IMR-90 (cell line): Measurements from ENCODE around the gene COL5A3. TPM values are rescaled to one million over a fixed set of nuclear protein-coding genes. Genes with fewer than 3 reads are reported as not detected.

ENCODE experiments used
- ATAC-seq: fragments of 200-7000 bp; cut with Tn5 transposase; 2 replicates; pipeline ENCODE4 v1.9.1; 2020; ENCODE audit warnings: low read depth, mild to moderate bottlenecking, moderate library complexity
- BruUV-seq: library from RNA; stranded (reverse); fragments of 400-500 nt; replicated peaks from 2 replicates; lab custom pipeline; 2021; lab: Mats Ljungman, UMichigan
- CTCF ChIA-PET: fragments of 300-600 bp; formaldehyde crosslinking; extraction: SDS; loops from one replicate; lab custom pipeline; 2021; ENCODE audit warnings: antibody characterized with exemption; lab: Yijun Ruan, JAX
- POLR2A ChIA-PET: fragments of 300-600 bp; sonication (Branson Sonifier 250); formaldehyde crosslinking; loops from one replicate; lab custom pipeline; 2022; ENCODE audit warnings: antibody characterized with exemption; ENCODE audit not compliant: unreplicated experiment; lab: Charles Lee
- DNase-seq: peaks from one replicate; pipeline ENCODE4 v3.0.0; 2013
- H2AFZ ChIP-seq: replicated peaks from 2 replicates; pipeline ENCODE3; 2013; ENCODE audit warnings: low read length, mild to moderate bottlenecking; ENCODE audit not compliant: poor library complexity
- H2AK5ac ChIP-seq: 2 replicates; pipeline ENCODE4 v1.6.1; 2013; ENCODE audit warnings: low read depth, low read length, inconsistent platforms
- H2AK9ac ChIP-seq: replicated peaks from 2 replicates; pipeline ENCODE3; 2013; ENCODE audit warnings: mild to moderate bottlenecking, low read depth, low read length, moderate library complexity; ENCODE audit not compliant: poor library complexity
- H2BK120ac ChIP-seq: 2 replicates; pipeline ENCODE4 v1.6.1; 2013; ENCODE audit warnings: low read depth, low read length, inconsistent platforms
- H2BK15ac ChIP-seq: 3 replicates; pipeline ENCODE4 v1.6.1; 2013; ENCODE audit warnings: low read depth, low read length, inconsistent platforms
- H2BK20ac ChIP-seq: 2 replicates; pipeline ENCODE4 v1.6.1; 2013; ENCODE audit warnings: low read depth, mild to moderate bottlenecking, inconsistent platforms, low read length, moderate library complexity
- H2BK5ac ChIP-seq: 2 replicates; pipeline ENCODE4 v1.6.1; 2013; ENCODE audit warnings: mild to moderate bottlenecking, low read depth, low read length, inconsistent platforms; ENCODE audit not compliant: poor library complexity, severe bottlenecking
- H3K14ac ChIP-seq: replicated peaks from 2 replicates; pipeline ENCODE4 v1.6.1; 2013; ENCODE audit warnings: low read depth, low read length, inconsistent platforms
- H3K18ac ChIP-seq: 2 replicates; pipeline ENCODE4 v1.6.1; 2013; ENCODE audit warnings: low read depth, low read length, control low read depth
- H3K23ac ChIP-seq: 2 replicates; pipeline ENCODE4 v1.6.1; 2013; ENCODE audit warnings: low read depth, low read length, inconsistent platforms
- H3K27ac ChIP-seq: 2 replicates; pipeline ENCODE4 v1.5.1; 2013; ENCODE audit warnings: mild to moderate bottlenecking, control low read depth, low read length; ENCODE audit not compliant: insufficient read depth
- H3K27me3 ChIP-seq: 2 replicates; pipeline ENCODE4 v1.6.1; 2013; ENCODE audit warnings: low read length; ENCODE audit not compliant: control insufficient read depth, insufficient read depth
- H3K36me3 ChIP-seq: 2 replicates; pipeline ENCODE4 v1.6.1; 2013; ENCODE audit warnings: low read length, mixed read lengths; ENCODE audit not compliant: control insufficient read depth, insufficient read depth
- H3K4ac ChIP-seq: 2 replicates; pipeline ENCODE4 v1.6.1; 2013; ENCODE audit warnings: low read depth, low read length, inconsistent platforms
- H3K4me1 ChIP-seq: 2 replicates; pipeline ENCODE4 v1.6.1; 2013; ENCODE audit warnings: low read length, mixed read lengths; ENCODE audit not compliant: control insufficient read depth, insufficient read depth
- H3K4me2 ChIP-seq: 2 replicates; pipeline ENCODE4 v1.6.1; 2013; ENCODE audit warnings: low read depth, mild to moderate bottlenecking, control low read depth, low read length, moderate library complexity
- H3K4me3 ChIP-seq: 2 replicates; pipeline ENCODE4 v1.5.1; 2013; ENCODE audit warnings: low read depth, mild to moderate bottlenecking, control low read depth, low read length, moderate library complexity; ENCODE audit not compliant: insufficient read depth
- H3K56ac ChIP-seq: 2 replicates; pipeline ENCODE4 v1.6.1; 2013; ENCODE audit warnings: low read length, inconsistent platforms; ENCODE audit not compliant: insufficient read depth; ENCODE audit errors: extremely low read depth
- H3K79me1 ChIP-seq, 2 experiments: 2 replicates each; pipeline ENCODE4 v1.6.1; 2013; ENCODE audit warnings: low read length in 2 of 2, inconsistent platforms in 1 of 2, low read depth in 1 of 2
- H3K9ac ChIP-seq: 2 replicates; pipeline ENCODE4 v1.6.1; 2013; ENCODE audit warnings: low read depth, low read length, control low read depth
- H3K9me1 ChIP-seq: 2 replicates; pipeline ENCODE4 v1.6.1; 2013; ENCODE audit warnings: low read length, inconsistent platforms; ENCODE audit not compliant: insufficient read depth
- H3K9me3 ChIP-seq: 2 replicates; pipeline ENCODE4 v1.6.1; 2013; ENCODE audit warnings: low read length; ENCODE audit not compliant: control insufficient read depth, insufficient read depth
- H4K20me1 ChIP-seq: 2 replicates; pipeline ENCODE4 v1.6.1; 2013; ENCODE audit warnings: low read length, inconsistent platforms; ENCODE audit not compliant: insufficient read depth
- H4K5ac ChIP-seq: 2 replicates; pipeline ENCODE4 v1.6.1; 2013; ENCODE audit warnings: mild to moderate bottlenecking, low read depth, low read length, control low read depth
- H4K8ac ChIP-seq, 2 experiments: 2 replicates each; pipeline ENCODE4 v1.6.1; 2013; ENCODE audit warnings: low read depth in 2 of 2, low read length in 2 of 2, control low read depth in 1 of 2, inconsistent platforms in 1 of 2
- H4K91ac ChIP-seq: 2 replicates; pipeline ENCODE4 v1.6.1; 2013; ENCODE audit warnings: low read depth, low read length, inconsistent platforms; ENCODE audit not compliant: insufficient read depth
- BHLHE40 ChIP-seq: fragments of 150-350 bp; IDR thresholded peaks from 2 replicates; pipeline ENCODE4 v1.6.1; 2016; ENCODE audit warnings: mild to moderate bottlenecking, low read depth, low read length
- CEBPB ChIP-seq: IDR thresholded peaks from 2 replicates; pipeline ENCODE4 v1.6.1; 2012; ENCODE audit warnings: low read depth, low read length, improper control_type of control experiment
- FOS ChIP-seq: fragments of 150-350 bp; IDR thresholded peaks from 2 replicates; pipeline ENCODE4 v1.6.1; 2016; ENCODE audit warnings: low read depth, low read length
- MAZ ChIP-seq: IDR thresholded peaks from 2 replicates; pipeline ENCODE4 v1.6.1; 2012; ENCODE audit warnings: low read depth, mild to moderate bottlenecking, low read length, improper control_type of control experiment, moderate library complexity, borderline replicate concordance
- MXI1 ChIP-seq: IDR thresholded peaks from 2 replicates; pipeline ENCODE4 v1.6.1; 2012; ENCODE audit warnings: low read depth, mild to moderate bottlenecking, low read length, moderate library complexity, borderline replicate concordance
- POLR2A ChIP-seq: IDR thresholded peaks from 2 replicates; pipeline ENCODE4 v1.6.1; 2012; ENCODE audit warnings: mild to moderate bottlenecking, low read depth, low read length
- RAD21 ChIP-seq: IDR thresholded peaks from 2 replicates; pipeline ENCODE4 v1.6.1; 2012; ENCODE audit warnings: low read length, improper control_type of control experiment
- RFX5 ChIP-seq: IDR thresholded peaks from 2 replicates; pipeline ENCODE4 v1.8.0; 2012; ENCODE audit warnings: low read depth, mild to moderate bottlenecking, low read length, moderate library complexity
- SMC3 ChIP-seq: fragments of 150-350 bp; IDR thresholded peaks from 2 replicates; pipeline ENCODE4 v1.6.1; 2016; ENCODE audit warnings: low read depth, mild to moderate bottlenecking, antibody characterized with exemption, low read length, moderate library complexity
- WGBS, 2 experiments: methylation state at CpG; one replicate each; pipeline versions ENCODE4 v1.1.5 to v1.1.7; 2013; ENCODE audit warnings: missing lambda C conversion rate in 2 of 2; ENCODE audit not compliant: insufficient read length in 1 of 2; ENCODE audit errors: extremely low coverage in 2 of 2; 5-methylcytosine and 5-hydroxymethylcytosine counted together
- dilution Hi-C: fragments of 300-500 bp; cut with HindIII; formaldehyde crosslinking; loops from one replicate; pipeline ENCODE4 v1.14.3; 2018; ENCODE audit warnings: low sequenced_read_pairs; ENCODE audit not compliant: unreplicated experiment
- in situ Hi-C: fragments of 300-500 bp; cut with MboI; formaldehyde crosslinking; loops from 3 replicates; pipeline ENCODE4 v1.14.3; 2019; ENCODE audit warnings: low sequenced_read_pairs, inconsistent platforms, mixed read lengths
- intact Hi-C: fragments of 100-400 bp; cut with micrococcal nuclease; formaldehyde crosslinking; loops from 2 replicates; pipeline ENCODE4 v1.10.0; 2022
- polyA plus RNA-seq, 3 experiments: library from polyadenylated mRNA; depleted of rRNA; stranded (reverse); fragments of >200 nt; gene quantifications; 2 replicates each; pipeline ENCODE4 v1.2.3, GENCODE V29; 2012; ENCODE audit warnings: low replicate concordance in 1 of 3
- total RNA-seq: library from RNA; depleted of rRNA; stranded (reverse); fragments of >200 nt; gene quantifications from 2 replicates; pipeline ENCODE4 v1.2.3, GENCODE V29; 2012
- TF ChIP-seq, protein P1 (sequence below): conservative IDR thresholded peaks from 2 replicates; pipeline ENCODE4 v1.5.1; 2012; ENCODE audit warnings: mild to moderate bottlenecking, low read depth, low read length, improper control_type of control experiment
- TF ChIP-seq, protein P2 (sequence below): fragments of 150-350 bp; IDR thresholded peaks from 2 replicates; pipeline ENCODE4 v1.6.1; 2016; ENCODE audit warnings: low read depth, mild to moderate bottlenecking, low read length, moderate library complexity, borderline replicate concordance
- TF ChIP-seq, protein P3 (sequence below): fragments of 150-350 bp; IDR thresholded peaks from 2 replicates; pipeline ENCODE4 v1.6.1; 2017; ENCODE audit warnings: mild to moderate bottlenecking, antibody characterized with exemption, low read length, low read depth

Gene COL5A3
- total and polyA plus RNA-seq, 2 of the 4 experiments (the other 2 are of a cell fraction): 0.54 to 1.5 TPM

DNA sequence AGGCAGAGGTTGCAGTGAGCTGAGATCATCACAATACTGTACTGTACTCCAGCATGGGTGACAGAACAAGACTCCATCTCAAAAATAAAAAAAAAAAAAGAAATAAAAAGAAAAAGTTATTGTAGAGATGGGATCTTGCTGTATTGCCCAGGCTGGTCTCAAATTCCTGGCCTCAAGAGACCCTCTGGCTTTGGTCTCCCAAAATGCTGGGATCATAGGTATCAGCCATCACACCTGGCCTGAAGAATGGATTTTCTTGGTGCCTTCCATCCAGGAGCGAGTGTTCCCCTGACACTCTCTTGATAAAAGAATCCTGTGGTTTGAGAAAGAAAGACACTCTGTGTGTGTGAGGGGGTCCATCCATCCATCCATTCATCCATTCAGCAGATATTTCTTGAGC lies 78.7 kb downstream of the COL5A3 start:
- WGBS, 2 experiments: no CpG with 5 or more reads among the region's 1 CpG
- Histone ChIP-seq H2BK120ac (no peak overlapping the region), H3K27ac (no peak overlapping the region), H3K4me2 (no peak overlapping the region), H3K79me1 (peaks cover 0 to 2% of the 10 kb centered on the region in 2 experiments; a peak in 1 of 4 replicates), H3K4ac (no peak overlapping the region), H4K20me1 (peaks cover 3% of the 10 kb centered on the region), H3K18ac (no peak overlapping the region), H3K9me3 (no peaks in the 10 kb centered on the region), H3K4me3 (no peak overlapping the region), H3K23ac (no peak overlapping the region), H4K91ac (no peak overlapping the region), H3K27me3 (peaks cover 16% of the 10 kb centered on the region), H2BK15ac (no peak overlapping the region), H4K5ac (no peak overlapping the region), H2BK20ac (no peak overlapping the region), H2BK5ac (no peak overlapping the region), H3K9ac (no peak overlapping the region), H3K4me1 (peaks cover 6% of the 10 kb centered on the region; the same call in 1 of the 2 replicates), H3K9me1 (0 out of 2 replicates have a peak, but pooled peaks cover 3% of the 10 kb centered on the region), H2AFZ (no peak overlapping the region), H3K14ac (no peak overlapping the region), H4K8ac (no peak overlapping the region), H2AK5ac (no peak overlapping the region), H3K56ac (no peak overlapping the region), H3K36me3 (no peaks in the 10 kb centered on the region), H2AK9ac (no peak overlapping the region)
- intact Hi-C loops (loop anchor here (1.0 to 5.0 kb wide), 3 partner anchors 166 to 458 kb away; no protein-coding TSS in a partner anchor), in situ Hi-C loops (no loop called here), dilution Hi-C loops (no loop called here)
- TF ChIP-seq, protein P1, sequence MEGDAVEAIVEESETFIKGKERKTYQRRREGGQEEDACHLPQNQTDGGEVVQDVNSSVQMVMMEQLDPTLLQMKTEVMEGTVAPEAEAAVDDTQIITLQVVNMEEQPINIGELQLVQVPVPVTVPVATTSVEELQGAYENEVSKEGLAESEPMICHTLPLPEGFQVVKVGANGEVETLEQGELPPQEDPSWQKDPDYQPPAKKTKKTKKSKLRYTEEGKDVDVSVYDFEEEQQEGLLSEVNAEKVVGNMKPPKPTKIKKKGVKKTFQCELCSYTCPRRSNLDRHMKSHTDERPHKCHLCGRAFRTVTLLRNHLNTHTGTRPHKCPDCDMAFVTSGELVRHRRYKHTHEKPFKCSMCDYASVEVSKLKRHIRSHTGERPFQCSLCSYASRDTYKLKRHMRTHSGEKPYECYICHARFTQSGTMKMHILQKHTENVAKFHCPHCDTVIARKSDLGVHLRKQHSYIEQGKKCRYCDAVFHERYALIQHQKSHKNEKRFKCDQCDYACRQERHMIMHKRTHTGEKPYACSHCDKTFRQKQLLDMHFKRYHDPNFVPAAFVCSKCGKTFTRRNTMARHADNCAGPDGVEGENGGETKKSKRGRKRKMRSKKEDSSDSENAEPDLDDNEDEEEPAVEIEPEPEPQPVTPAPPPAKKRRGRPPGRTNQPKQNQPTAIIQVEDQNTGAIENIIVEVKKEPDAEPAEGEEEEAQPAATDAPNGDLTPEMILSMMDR: no peak
- TF ChIP-seq, protein P2, sequence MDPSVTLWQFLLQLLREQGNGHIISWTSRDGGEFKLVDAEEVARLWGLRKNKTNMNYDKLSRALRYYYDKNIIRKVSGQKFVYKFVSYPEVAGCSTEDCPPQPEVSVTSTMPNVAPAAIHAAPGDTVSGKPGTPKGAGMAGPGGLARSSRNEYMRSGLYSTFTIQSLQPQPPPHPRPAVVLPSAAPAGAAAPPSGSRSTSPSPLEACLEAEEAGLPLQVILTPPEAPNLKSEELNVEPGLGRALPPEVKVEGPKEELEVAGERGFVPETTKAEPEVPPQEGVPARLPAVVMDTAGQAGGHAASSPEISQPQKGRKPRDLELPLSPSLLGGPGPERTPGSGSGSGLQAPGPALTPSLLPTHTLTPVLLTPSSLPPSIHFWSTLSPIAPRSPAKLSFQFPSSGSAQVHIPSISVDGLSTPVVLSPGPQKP: no peak
- TF ChIP-seq MAZ (no peak), CEBPB (no peak), SMC3 (no peak), MXI1 (no peak), FOS (no peak), RFX5 (no peak), BHLHE40 (no peak), POLR2A (no peak), RAD21 (no peak)
- TF ChIP-seq, protein P3, sequence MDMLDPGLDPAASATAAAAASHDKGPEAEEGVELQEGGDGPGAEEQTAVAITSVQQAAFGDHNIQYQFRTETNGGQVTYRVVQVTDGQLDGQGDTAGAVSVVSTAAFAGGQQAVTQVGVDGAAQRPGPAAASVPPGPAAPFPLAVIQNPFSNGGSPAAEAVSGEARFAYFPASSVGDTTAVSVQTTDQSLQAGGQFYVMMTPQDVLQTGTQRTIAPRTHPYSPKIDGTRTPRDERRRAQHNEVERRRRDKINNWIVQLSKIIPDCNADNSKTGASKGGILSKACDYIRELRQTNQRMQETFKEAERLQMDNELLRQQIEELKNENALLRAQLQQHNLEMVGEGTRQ: no peak
- no TSS peak for BruUV-seq
- DNase-seq (no peak), ATAC-seq (no peak)
- ChIA-PET CTCF (interaction anchor here (0.6 to 4.5 kb wide), 6 partner anchors 12 to 458 kb away, joined by 4 to 30 read pairs (median 4); no protein-coding TSS in a partner anchor), POLR2A (interaction anchor here (0.6 kb wide), 1 partner anchor 10 kb away, joined by 4 read pairs; no protein-coding TSS in a partner anchor)
